GM12891 (cell line): Measurements from ENCODE around the gene PELI1.

Experiments used
- PAX5 ChIP-seq: IDR thresholded peaks from 2 replicates; pipeline ENCODE4 v1.6.1; 2011; ENCODE audit warnings: low read length, moderate library complexity, mild to moderate bottlenecking; ENCODE audit not compliant: insufficient read depth, severe bottlenecking
- POLR2A ChIP-seq: IDR thresholded peaks from 2 replicates; pipeline ENCODE4 v1.6.1; 2011; ENCODE audit warnings: low read depth, low read length, control low read depth
- POLR2AphosphoS5 ChIP-seq: IDR thresholded peaks from 2 replicates; pipeline ENCODE4 v1.6.1; 2011; ENCODE audit warnings: low read depth, low read length, control low read depth
- POU2F2 ChIP-seq: IDR thresholded peaks from 2 replicates; pipeline ENCODE4 v1.6.1; 2011; ENCODE audit warnings: low read depth, mild to moderate bottlenecking, control low read depth, low read length, moderate library complexity
- SPI1 ChIP-seq: IDR thresholded peaks from 2 replicates; pipeline ENCODE4 v1.6.1; 2011; ENCODE audit warnings: low read depth, low read length, control low read depth
- TAF1 ChIP-seq: IDR thresholded peaks from 2 replicates; pipeline ENCODE4 v1.6.1; 2011; ENCODE audit warnings: low read depth, low read length, control low read depth

DNA sequence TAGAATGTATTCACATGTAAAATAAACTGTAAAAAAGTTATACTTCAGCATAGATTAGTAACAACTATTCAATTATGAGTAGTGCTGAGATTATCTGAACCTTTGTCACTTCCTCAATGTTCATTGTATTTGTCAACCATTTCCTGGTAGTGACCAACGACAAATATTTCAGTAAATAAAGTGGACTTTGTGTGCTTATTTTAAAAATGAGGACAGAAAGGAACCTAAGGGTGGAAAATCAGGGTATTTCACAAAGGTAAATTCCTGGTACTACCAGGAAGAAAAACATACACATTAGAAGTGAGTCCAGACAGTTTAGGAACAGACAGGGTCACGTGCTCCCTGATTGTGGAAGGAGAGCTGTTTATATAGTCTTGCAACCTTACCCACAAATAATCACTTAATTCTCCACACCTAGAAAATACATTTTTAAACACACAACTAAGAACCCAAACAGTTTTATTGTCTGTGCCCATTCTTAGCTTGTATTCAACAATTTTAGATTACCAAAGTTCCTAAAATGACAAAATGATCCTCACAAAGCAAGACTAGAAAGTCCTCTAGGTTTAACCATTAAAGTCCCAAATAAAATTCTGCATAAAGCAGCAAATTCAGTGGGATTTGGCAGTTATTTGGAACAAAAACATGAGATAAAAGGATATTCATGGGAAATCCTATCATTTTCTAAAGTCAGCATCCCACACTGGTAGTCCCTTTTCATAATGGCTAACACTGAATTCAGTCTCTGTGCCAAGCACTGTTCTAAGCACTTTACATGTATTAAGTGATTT is 28.2 kb downstream of the PELI1 start:
- TF ChIP-seq POLR2A = no peak
- no peak for TF ChIP-seq TAF1
- no peak for TF ChIP-seq POLR2AphosphoS5
- TF ChIP-seq SPI1 = peak; percentile 42; the same call in 1 of the 2 replicates
- TF ChIP-seq PAX5 = no peak
- no peak for TF ChIP-seq POU2F2
